ENCODE data around the gene CACNA1D. TPM values are rescaled to one million over a fixed set of nuclear protein-coding genes. Genes with fewer than 3 reads are reported as not detected.

The CACNA1D gene
- polyA plus RNA-seq, 1 donor (not counting 4 experiments of a cell fraction or from before 2014, with no cell fraction given) = 0.20 TPM

- Histone ChIP-seq H3K4me1 (ENCODE audit: control insufficient read depth, extremely low read depth, insufficient read depth, low read length) (no peaks in the 10 kb centered on the region), H3K4me3 (ENCODE audit: control insufficient read depth in 2 of 3, extremely low read depth in 1 of 3, insufficient read depth in 2 of 3, low read depth in 1 of 3, low read length in 3 of 3) (no peak overlapping the region), H3K36me3 (ENCODE audit: control insufficient read depth in 2 of 2, extremely low read depth in 1 of 2, insufficient read depth in 2 of 2, low read length in 2 of 2) (no peaks in the 10 kb centered on the region), H4K20me1 (ENCODE audit: control insufficient read depth, extremely low read depth, insufficient read depth, low read length) (no peaks in the 10 kb centered on the region), H3K27ac (ENCODE audit: control insufficient read depth, insufficient read depth, low read length) (no peak overlapping the region), H3K9ac (ENCODE audit: control insufficient read depth, extremely low read depth, insufficient read depth, low read length) (no peak overlapping the region), H3K27me3 (ENCODE audit: control insufficient read depth, extremely low read depth, insufficient read depth, low read length) (peaks cover 2% of the 10 kb centered on the region), H3K9me3 (ENCODE audit: control insufficient read depth, low read depth, low read length) (no peaks in the 10 kb centered on the region), H2AFZ (ENCODE audit: control insufficient read depth, low read length) (no peak overlapping the region), H3K79me2 (ENCODE audit: control insufficient read depth, insufficient read depth, low read length) (no peaks in the 10 kb centered on the region), H3K9me1 (ENCODE audit: control insufficient read depth, extremely low read depth, insufficient read depth, low read length) (no peaks in the 10 kb centered on the region), H3K4me2 (ENCODE audit: control insufficient read depth, extremely low read depth, insufficient read depth, low read depth, low read length) (no peak overlapping the region)
- no peak for TF ChIP-seq EZH2 (IDR thresholded peaks at IDR 0.05; ENCODE audit: low read length)
- TF ChIP-seq, protein P1, sequence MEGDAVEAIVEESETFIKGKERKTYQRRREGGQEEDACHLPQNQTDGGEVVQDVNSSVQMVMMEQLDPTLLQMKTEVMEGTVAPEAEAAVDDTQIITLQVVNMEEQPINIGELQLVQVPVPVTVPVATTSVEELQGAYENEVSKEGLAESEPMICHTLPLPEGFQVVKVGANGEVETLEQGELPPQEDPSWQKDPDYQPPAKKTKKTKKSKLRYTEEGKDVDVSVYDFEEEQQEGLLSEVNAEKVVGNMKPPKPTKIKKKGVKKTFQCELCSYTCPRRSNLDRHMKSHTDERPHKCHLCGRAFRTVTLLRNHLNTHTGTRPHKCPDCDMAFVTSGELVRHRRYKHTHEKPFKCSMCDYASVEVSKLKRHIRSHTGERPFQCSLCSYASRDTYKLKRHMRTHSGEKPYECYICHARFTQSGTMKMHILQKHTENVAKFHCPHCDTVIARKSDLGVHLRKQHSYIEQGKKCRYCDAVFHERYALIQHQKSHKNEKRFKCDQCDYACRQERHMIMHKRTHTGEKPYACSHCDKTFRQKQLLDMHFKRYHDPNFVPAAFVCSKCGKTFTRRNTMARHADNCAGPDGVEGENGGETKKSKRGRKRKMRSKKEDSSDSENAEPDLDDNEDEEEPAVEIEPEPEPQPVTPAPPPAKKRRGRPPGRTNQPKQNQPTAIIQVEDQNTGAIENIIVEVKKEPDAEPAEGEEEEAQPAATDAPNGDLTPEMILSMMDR (optimal IDR thresholded peaks at IDR 0.05 in 1 of 3, IDR thresholded peaks at IDR 0.05 in 1 of 3, conservative IDR thresholded peaks at IDR 0.05 in 1 of 3; ENCODE audit: extremely low read depth in 1 of 3, insufficient read depth in 2 of 3, low read length in 3 of 3) = no peak
- dilution Hi-C loops (cut with MboI; ENCODE audit: extremely low pct_ligation_motif_present, low sequenced_read_pairs) = no loop called here
- FAIRE-seq (no peak), DNase-seq (ENCODE audit: low read depth, low spot score) (no peak)
Measured at GRCh38 chr3:53695324-53695690, 200.9 kb downstream of the CACNA1D start.

- H3K4me3 ChIP-seq (ENCODE audit: control insufficient read depth in 2 of 3, extremely low read depth in 1 of 3, insufficient read depth in 2 of 3, low read depth in 1 of 3, low read length in 3 of 3) = no peak overlapping the region
- no peaks in the 10 kb centered on the region for H3K79me2 ChIP-seq (ENCODE audit: control insufficient read depth, insufficient read depth, low read length)
- no peaks in the 10 kb centered on the region for H3K4me1 ChIP-seq (ENCODE audit: control insufficient read depth, extremely low read depth, insufficient read depth, low read length)
- no peak overlapping the region for H2AFZ ChIP-seq (ENCODE audit: control insufficient read depth, low read length)
- FAIRE-seq (no peak), DNase-seq (ENCODE audit: low read depth, low spot score) (no peak)
- dilution Hi-C loops (cut with MboI; ENCODE audit: extremely low pct_ligation_motif_present, low sequenced_read_pairs) = no loop called here
- no peaks in the 10 kb centered on the region for H3K9me1 ChIP-seq (ENCODE audit: control insufficient read depth, extremely low read depth, insufficient read depth, low read length)
- peaks cover 2% of the 10 kb centered on the region for H3K27me3 ChIP-seq (ENCODE audit: control insufficient read depth, extremely low read depth, insufficient read depth, low read length)
- H4K20me1 ChIP-seq (ENCODE audit: control insufficient read depth, extremely low read depth, insufficient read depth, low read length) = no peaks in the 10 kb centered on the region
- H3K4me2 ChIP-seq (ENCODE audit: control insufficient read depth, extremely low read depth, insufficient read depth, low read depth, low read length) = no peak overlapping the region
- H3K9ac ChIP-seq (ENCODE audit: control insufficient read depth, extremely low read depth, insufficient read depth, low read length) = no peak overlapping the region
- TF ChIP-seq EZH2 (IDR thresholded peaks at IDR 0.05; ENCODE audit: low read length) = no peak
- TF ChIP-seq, protein P1 (optimal IDR thresholded peaks at IDR 0.05 in 1 of 3, IDR thresholded peaks at IDR 0.05 in 1 of 3, conservative IDR thresholded peaks at IDR 0.05 in 1 of 3; ENCODE audit: extremely low read depth in 1 of 3, insufficient read depth in 2 of 3, low read length in 3 of 3) = no peak
- no peaks in the 10 kb centered on the region for H3K36me3 ChIP-seq (ENCODE audit: control insufficient read depth in 2 of 2, extremely low read depth in 1 of 2, insufficient read depth in 2 of 2, low read length in 2 of 2)
- H3K27ac ChIP-seq (ENCODE audit: control insufficient read depth, insufficient read depth, low read length) = no peak overlapping the region
- H3K9me3 ChIP-seq (ENCODE audit: control insufficient read depth, low read depth, low read length) = no peaks in the 10 kb centered on the region
Measured at GRCh38 chr3:53696401-53697172, 202.2 kb downstream of the CACNA1D start.
